BJ (cell line): ENCODE data around the gene ATE1. TPM values are rescaled to one million over a fixed set of nuclear protein-coding genes. Genes with fewer than 3 reads are reported as not detected.

Source experiments
- CTCF ChIA-PET: fragments of 350-600 bp; formaldehyde crosslinking; extraction: SDS; loops from one replicate; lab custom pipeline; 2021; ENCODE audit warnings: antibody characterized with exemption, inconsistent platforms; lab: Yijun Ruan, JAX
- POLR2A ChIA-PET: fragments of 300-600 bp; sonication (Branson Sonifier 250); formaldehyde crosslinking; extraction: SDS; loops from one replicate; lab custom pipeline; 2021; ENCODE audit warnings: antibody characterized with exemption; lab: Charles Lee
- DNase-seq: peaks from one replicate; pipeline ENCODE4 v3.0.0-alpha.2; 2011; ENCODE audit warnings: low read depth
- H3K27me3 ChIP-seq: 2 replicates; pipeline ENCODE4 v1.6.0; 2011; ENCODE audit warnings: low read length; ENCODE audit not compliant: control insufficient read depth, insufficient read depth
- H3K36me3 ChIP-seq: 2 replicates; pipeline ENCODE4 v1.5.1; 2011; ENCODE audit warnings: low read length; ENCODE audit not compliant: control insufficient read depth, insufficient read depth
- H3K4me3 ChIP-seq: 2 replicates; pipeline ENCODE4 v1.5.1; 2011; ENCODE audit warnings: low read depth, mild to moderate bottlenecking, control low read depth, low read length
- CTCF ChIP-seq: IDR thresholded peaks from 2 replicates; pipeline ENCODE4 v1.5.1; 2011; ENCODE audit warnings: low read depth, mild to moderate bottlenecking, control low read depth, inconsistent platforms, low read length, moderate library complexity; ENCODE audit not compliant: insufficient read depth
- polyA plus RNA-seq: library from polyadenylated mRNA; depleted of rRNA; stranded (reverse); fragments of >200 nt; gene quantifications from 2 replicates; pipeline ENCODE4 v1.2.3, GENCODE V29; 2011

ATE1 gene
- polyA plus RNA-seq, 1 experiment: 7.4 TPM

- no peaks in the 10 kb centered on the region for H3K27me3 ChIP-seq
- TF ChIP-seq CTCF: no peak
- no peak overlapping the region for H3K4me3 ChIP-seq
- ChIA-PET POLR2A (no interaction called here), CTCF (interaction anchor here (4.9 kb wide), 1 partner anchor 13 kb away, joined by 33 read pairs; no protein-coding TSS in a partner anchor)
- no peaks in the 10 kb centered on the region for H3K36me3 ChIP-seq
- no peak for DNase-seq
Measured at GRCh38 chr10:121812031-121812430, 115.8 kb downstream of the ATE1 start.

- Histone ChIP-seq H3K27me3 (no peaks in the 10 kb centered on the region), H3K4me3 (no peak overlapping the region), H3K36me3 (no peaks in the 10 kb centered on the region)
- POLR2A ChIA-PET: no interaction called here
- CTCF ChIA-PET: interaction anchor here (1.6 kb wide), 1 partner anchor 12 kb away, joined by 4 read pairs; no protein-coding TSS in a partner anchor
- no peak for DNase-seq
- no peak for TF ChIP-seq CTCF
Measured at GRCh38 chr10:121811386-121811785, 116.4 kb downstream of the ATE1 start.

- no peak for TF ChIP-seq CTCF
- ChIA-PET POLR2A (no interaction called here), CTCF (no interaction called here)
- H3K4me3 ChIP-seq: no peak overlapping the region
- no peak for DNase-seq
- no peaks in the 10 kb centered on the region for H3K27me3 ChIP-seq
- no peaks in the 10 kb centered on the region for H3K36me3 ChIP-seq
Measured at GRCh38 chr10:121808835-121809234, 119.0 kb downstream of the ATE1 start.

GRCh38 chr10:121804460-121804859, 123.4 kb downstream of the ATE1 start:
- no peaks in the 10 kb centered on the region for H3K27me3 ChIP-seq
- ChIA-PET POLR2A (no interaction called here), CTCF (interaction anchor here (0.6 to 2.0 kb wide), 2 partner anchors 19 to 371 kb away, joined by 3 to 5 read pairs; no protein-coding TSS in a partner anchor)
- no peaks in the 10 kb centered on the region for H3K36me3 ChIP-seq
- H3K4me3 ChIP-seq: no peak overlapping the region
- no peak for DNase-seq
- no peak for TF ChIP-seq CTCF

- Histone ChIP-seq H3K36me3 (peaks cover 1% of the 10 kb centered on the region; the same call in 1 of the 2 replicates), H3K27me3 (no peaks in the 10 kb centered on the region), H3K4me3 (no peak overlapping the region)
- POLR2A ChIA-PET: interaction anchor here (0.6 kb wide), 1 partner anchor 14 kb away, joined by 3 read pairs; no protein-coding TSS in a partner anchor
- DNase-seq: no peak
- no peak for TF ChIP-seq CTCF
- CTCF ChIA-PET: interaction anchor here (2.0 kb wide), 1 partner anchor 20 kb away, joined by 5 read pairs; no protein-coding TSS in a partner anchor
Measured at GRCh38 chr10:121803611-121804010, 124.2 kb downstream of the ATE1 start.
